Measurements from ENCODE around the gene SLC66A1. TPM values are rescaled to one million over a fixed set of nuclear protein-coding genes. Genes with fewer than 3 reads are reported as not detected.

SLC66A1 gene
- total and polyA plus RNA-seq, 2 experiments from 2014 or later: 21.1 to 24.0 TPM

- no peaks in the 10 kb centered on the region for H3K27me3 ChIP-seq
- no peaks in the 10 kb centered on the region for H3K9me3 ChIP-seq (ENCODE audit: low read depth)
- no peak overlapping the region for H3K4me3 ChIP-seq
- H3K4me1 ChIP-seq (ENCODE audit: low read depth): no peaks in the 10 kb centered on the region
- no peak for TF ChIP-seq CTCF (IDR thresholded peaks at IDR 0.05; ENCODE audit: low read depth, low read length)
- no peak for DNase-seq (ENCODE audit: low read depth in 1 of 2, low spot score in 1 of 2)
- H3K27ac ChIP-seq: no peak overlapping the region
- peaks cover 4% of the 10 kb centered on the region for H3K36me3 ChIP-seq
Observed at GRCh38 chr1:19330449-19331135, 18.5 kb downstream of the SLC66A1 start.

GRCh38 chr1:19331262-19331878 is 19.2 kb downstream of the SLC66A1 start:
- Histone ChIP-seq H3K9me3 (ENCODE audit: low read depth) (no peaks in the 10 kb centered on the region), H3K4me3 (no peak overlapping the region), H3K36me3 (peaks cover 2% of the 10 kb centered on the region), H3K4me1 (ENCODE audit: low read depth) (no peaks in the 10 kb centered on the region), H3K27ac (no peak overlapping the region), H3K27me3 (no peaks in the 10 kb centered on the region)
- TF ChIP-seq CTCF (IDR thresholded peaks at IDR 0.05; ENCODE audit: low read depth, low read length): no peak
- DNase-seq (ENCODE audit: low read depth in 1 of 2, low spot score in 1 of 2): no peak

GRCh38 chr1:19332832-19333231 is 20.7 kb downstream of the SLC66A1 start:
- peaks cover 1% of the 10 kb centered on the region for H3K36me3 ChIP-seq

GRCh38 chr1:19333587-19334354 is 21.6 kb downstream of the SLC66A1 start:
- DNase-seq (ENCODE audit: low read depth in 1 of 2, low spot score in 1 of 2): no peak
- H3K4me3 ChIP-seq: no peak overlapping the region
- H3K36me3 ChIP-seq: no peaks in the 10 kb centered on the region
- no peak overlapping the region for H3K27ac ChIP-seq
- no peaks in the 10 kb centered on the region for H3K4me1 ChIP-seq (ENCODE audit: low read depth)
- TF ChIP-seq CTCF (IDR thresholded peaks at IDR 0.05; ENCODE audit: low read depth, low read length): no peak
- H3K9me3 ChIP-seq (ENCODE audit: low read depth): no peaks in the 10 kb centered on the region
- no peaks in the 10 kb centered on the region for H3K27me3 ChIP-seq

More at GRCh38 chr1:19332832-19333231, 20.7 kb downstream of the SLC66A1 start:
- DNase-seq (ENCODE audit: low read depth in 1 of 2, low spot score in 1 of 2): no peak
- TF ChIP-seq CTCF (IDR thresholded peaks at IDR 0.05; ENCODE audit: low read depth, low read length): no peak
- Histone ChIP-seq H3K4me3 (no peak overlapping the region), H3K9me3 (ENCODE audit: low read depth) (no peaks in the 10 kb centered on the region), H3K27me3 (no peaks in the 10 kb centered on the region), H3K27ac (no peak overlapping the region), H3K4me1 (ENCODE audit: low read depth) (no peaks in the 10 kb centered on the region)

- Histone ChIP-seq H3K4me1 (ENCODE audit: low read depth) (no peaks in the 10 kb centered on the region), H3K27me3 (no peaks in the 10 kb centered on the region), H3K36me3 (no peaks in the 10 kb centered on the region), H3K27ac (peak overlapping the region; percentile 32), H3K4me3 (no peak overlapping the region), H3K9me3 (ENCODE audit: low read depth) (no peaks in the 10 kb centered on the region)
- no peak for DNase-seq (ENCODE audit: low read depth in 1 of 2, low spot score in 1 of 2)
- TF ChIP-seq CTCF (IDR thresholded peaks at IDR 0.05; ENCODE audit: low read depth, low read length): no peak
Observed at GRCh38 chr1:19336543-19336942, 24.4 kb downstream of the SLC66A1 start.
